C4-2B (cell line): ENCODE results near the gene RNASEH1.
"Not testable (repeated sequence)": the region's sequence is repeated elsewhere in the genome, so short reads cannot be mapped to it uniquely, and the experiment has no call there.

ENCODE experiments used
- H3K27ac ChIP-seq: fragments of 450-650 bp; 2 replicates; pipeline ENCODE4 v1.5.1; 2017
- CTCF ChIP-seq: fragments of 450-650 bp; conservative IDR thresholded peaks from 2 replicates; pipeline ENCODE4 v1.5.1; 2017; ENCODE audit warnings: mild to moderate bottlenecking
- ZFX ChIP-seq: fragments of 450-650 bp; IDR thresholded peaks from 2 replicates; pipeline ENCODE4 v1.6.1; 2017

Gene RNASEH1

GRCh38 chr2:3522961-3523421 is 35.1 kb downstream of the RNASEH1 start:
- H3K27ac ChIP-seq: peak overlapping the region; percentile 78; the same call in 1 of the 2 replicates

GRCh38 chr2:3520591-3520990 is 37.5 kb downstream of the RNASEH1 start:
- TF ChIP-seq ZFX: no peak
- no peak for TF ChIP-seq CTCF
- no peak overlapping the region for H3K27ac ChIP-seq

More at GRCh38 chr2:3522961-3523421, 35.1 kb downstream of the RNASEH1 start:
- TF ChIP-seq CTCF: no peak
- no peak for TF ChIP-seq ZFX

- TF ChIP-seq CTCF (no peak), ZFX (peak; percentile 72)
- peak within 1 kb of the TSS; percentile 100 for H3K27ac ChIP-seq
Observed at GRCh38 chr2:3519255-3520205, 38.6 kb downstream of the RNASEH1 start, which contains the start of gene ADI1. TSS of gene ADI1 (minus strand) at chr2:3519531. CDS start at chr2:3519487, 44 bp downstream.

DNA sequence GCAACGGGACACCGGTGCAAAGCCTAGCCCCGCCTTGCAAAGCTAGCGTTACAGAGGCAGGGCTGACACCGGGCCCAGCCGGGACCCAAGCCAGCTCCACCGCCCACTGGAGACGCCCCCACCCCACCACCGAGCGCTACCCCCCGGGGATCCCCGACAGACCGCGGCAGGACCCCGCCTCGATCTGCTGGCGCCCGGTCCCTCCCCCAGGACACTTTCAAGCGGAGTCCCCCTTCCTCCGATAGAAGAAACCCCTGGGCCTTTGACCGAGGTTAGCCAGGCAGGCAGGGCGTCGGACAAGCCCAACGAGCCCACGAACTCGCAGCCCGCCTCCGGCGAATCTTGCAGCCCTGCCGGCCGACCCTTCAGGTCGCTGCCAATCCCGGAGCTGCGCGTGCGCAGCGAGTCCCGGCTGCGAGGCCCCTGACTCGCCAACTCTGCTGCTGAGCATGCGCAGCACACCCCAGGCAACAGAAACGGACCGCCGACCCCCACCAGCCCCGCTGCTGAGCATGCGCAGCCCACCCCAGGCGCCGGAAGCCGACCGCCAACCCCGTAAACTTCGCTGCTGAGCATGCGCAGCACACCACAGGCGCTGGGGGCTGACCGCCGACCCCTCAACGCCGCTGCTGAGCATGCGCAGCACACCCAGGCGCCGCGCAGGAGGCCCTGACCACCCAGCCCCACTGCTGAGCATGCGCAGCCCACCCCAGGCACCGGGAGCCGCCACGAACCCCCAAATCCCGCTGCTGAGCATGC is 39.5 kb downstream of the RNASEH1 start:
- TF ChIP-seq ZFX: no peak
- TF ChIP-seq CTCF: no peak
- H3K27ac ChIP-seq: peak overlapping the region; percentile 100

GRCh38 chr2:3517948-3518495 is 40.1 kb downstream of the RNASEH1 start:
- TF ChIP-seq CTCF: no peak
- TF ChIP-seq ZFX: no peak

DNA sequence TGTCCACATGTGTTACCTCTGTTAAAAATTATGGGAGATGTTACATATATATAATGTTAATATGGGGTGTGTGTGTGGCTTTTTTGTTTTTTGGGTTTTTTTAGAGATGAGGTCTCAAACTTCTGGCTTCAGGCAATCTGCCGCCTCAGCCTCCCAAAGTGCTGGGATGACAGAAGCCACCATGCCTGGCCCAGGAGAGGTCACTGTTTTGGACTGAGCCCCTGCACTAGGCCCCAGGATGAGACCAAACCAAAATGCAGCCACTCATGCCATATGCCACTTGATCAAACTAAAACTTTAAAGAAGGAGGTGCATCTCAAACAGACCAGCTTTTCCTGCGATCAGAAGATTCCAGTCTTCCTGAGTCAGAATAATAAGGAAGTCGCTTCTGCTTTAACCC is 41.3 kb downstream of the RNASEH1 start:
- H3K27ac ChIP-seq: no peak overlapping the region
- TF ChIP-seq CTCF (no peak), ZFX (no peak)

More at GRCh38 chr2:3517948-3518495, 40.1 kb downstream of the RNASEH1 start:
- peak overlapping the region; percentile 100 for H3K27ac ChIP-seq

DNA sequence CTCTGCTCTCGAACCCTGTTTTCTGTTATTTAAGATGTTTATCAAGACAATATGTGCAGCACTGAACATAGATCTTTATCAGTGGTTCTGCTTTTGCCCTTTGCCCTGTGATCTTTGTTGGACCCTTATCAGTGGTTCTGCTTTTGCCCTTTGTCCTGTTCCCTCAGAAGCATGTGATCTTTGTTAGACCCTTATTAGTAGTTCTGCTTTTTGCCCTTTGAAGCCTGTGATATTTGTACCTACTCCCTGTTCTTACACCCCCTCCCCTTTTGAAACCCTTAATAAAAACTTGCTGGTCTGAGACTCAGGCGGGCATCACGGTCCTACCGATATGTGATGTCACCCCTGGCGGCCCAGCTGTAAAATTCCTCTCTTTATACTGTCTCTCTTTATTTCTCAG is 42.7 kb downstream of the RNASEH1 start:
- H3K27ac ChIP-seq: not testable (repeated sequence)
